TTC549 (cell line): ENCODE results near the gene AXIN1.
"Not testable (repeated sequence)": the region's sequence is repeated elsewhere in the genome, so short reads cannot be mapped to it uniquely, and the experiment has no call there.

ENCODE experiments used
- FAIRE-seq: peaks from 2 replicates; lab custom pipeline; 2012; peaks lifted over from hg19 to GRCh38; lab: Jason Lieb, UNC

AXIN1 gene

DNA sequence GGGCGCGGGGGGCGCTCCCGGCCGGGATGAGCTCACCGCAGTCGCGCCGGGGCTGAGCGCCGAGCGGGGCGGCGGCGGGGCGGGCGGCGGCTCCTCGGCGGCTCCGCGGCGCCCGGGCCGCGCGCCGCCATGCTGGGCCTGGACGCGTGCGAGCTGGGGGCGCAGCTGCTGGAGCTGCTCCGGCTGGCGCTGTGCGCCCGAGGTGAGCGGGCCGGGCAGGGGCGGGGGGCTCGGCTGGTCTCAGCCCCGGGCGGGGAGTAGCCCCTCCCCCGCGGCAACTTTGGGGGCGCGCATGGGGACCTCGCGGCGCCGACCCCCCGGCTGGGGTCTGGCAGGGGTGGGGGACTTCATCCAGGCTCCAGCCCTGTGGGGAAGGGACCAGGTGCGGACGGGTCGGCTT lies 72.0 kb downstream of the AXIN1 start, which contains the start of gene ARHGDIG:
Gene ARHGDIG, plus strand, starts transcription at position 40 of the 400 bp plus-strand sequence. Its CDS starts 90 bp downstream, at position 130.
- FAIRE-seq, result no peak

- FAIRE-seq, result no peak
Observed at GRCh38 chr16:280005-280460, 72.5 kb downstream of the AXIN1 start.

DNA sequence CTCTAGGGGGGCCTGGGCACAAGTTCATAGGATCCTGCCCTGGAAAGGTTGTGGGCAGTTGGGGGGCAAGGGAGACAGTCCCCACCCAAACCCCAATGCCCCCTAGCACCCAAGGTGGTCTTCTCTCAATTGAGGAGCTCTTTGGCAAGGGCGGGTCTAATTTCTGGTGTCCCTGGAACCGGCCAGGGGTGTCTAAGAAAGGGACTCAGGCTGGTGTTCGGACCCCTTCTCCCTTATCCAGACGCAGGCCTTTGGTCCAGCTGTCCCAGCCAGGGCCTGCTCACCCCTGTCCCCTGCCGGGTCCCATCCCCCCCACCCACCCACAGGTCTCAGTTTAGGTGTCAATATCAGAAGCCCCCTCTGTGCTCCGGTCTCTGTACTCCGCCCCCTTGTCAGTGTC lies 73.0 kb downstream of the AXIN1 start:
- FAIRE-seq, result no peak

GRCh38 chr16:278863-279366 lies 73.6 kb downstream of the AXIN1 start:
- FAIRE-seq, result no peak

DNA sequence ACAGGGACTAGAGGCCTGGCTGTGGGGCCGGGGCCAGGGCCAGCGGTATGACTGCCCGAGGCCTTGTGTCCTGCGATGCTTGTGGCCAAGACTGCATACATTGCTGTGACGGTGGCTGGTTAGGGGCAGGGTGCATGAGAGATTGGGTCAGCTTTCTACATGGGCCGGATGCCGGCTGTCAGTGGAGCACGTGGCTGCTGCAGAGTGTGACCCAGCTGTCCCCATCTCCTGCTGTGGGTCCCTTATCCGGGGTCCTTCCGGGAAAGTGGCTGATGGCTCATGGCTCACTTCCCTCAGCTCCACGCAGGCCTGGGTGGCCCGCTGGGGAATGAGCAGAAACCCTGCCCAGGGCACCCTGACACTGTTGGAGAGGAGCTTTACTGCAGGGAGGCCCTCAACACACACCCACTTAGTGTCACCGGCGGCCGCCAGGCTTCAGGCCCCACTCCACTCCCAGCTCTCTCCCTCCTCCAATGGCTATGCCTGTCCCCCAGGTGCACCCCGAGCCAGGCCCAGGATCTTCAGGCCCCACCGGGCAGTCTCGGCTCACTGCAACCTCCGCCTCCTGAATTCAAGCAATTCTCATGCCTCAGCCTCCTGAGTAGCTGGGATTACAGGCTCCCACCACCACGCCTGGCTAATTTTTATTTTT lies 76.0 kb downstream of the AXIN1 start:
- FAIRE-seq, result no peak

- no peak for FAIRE-seq
Observed at GRCh38 chr16:275786-276232, 76.7 kb downstream of the AXIN1 start, which contains the start of gene RGS11. RGS11 (minus strand) TSS chr16:275944; CDS start chr16:275911, 33 bp downstream.

DNA sequence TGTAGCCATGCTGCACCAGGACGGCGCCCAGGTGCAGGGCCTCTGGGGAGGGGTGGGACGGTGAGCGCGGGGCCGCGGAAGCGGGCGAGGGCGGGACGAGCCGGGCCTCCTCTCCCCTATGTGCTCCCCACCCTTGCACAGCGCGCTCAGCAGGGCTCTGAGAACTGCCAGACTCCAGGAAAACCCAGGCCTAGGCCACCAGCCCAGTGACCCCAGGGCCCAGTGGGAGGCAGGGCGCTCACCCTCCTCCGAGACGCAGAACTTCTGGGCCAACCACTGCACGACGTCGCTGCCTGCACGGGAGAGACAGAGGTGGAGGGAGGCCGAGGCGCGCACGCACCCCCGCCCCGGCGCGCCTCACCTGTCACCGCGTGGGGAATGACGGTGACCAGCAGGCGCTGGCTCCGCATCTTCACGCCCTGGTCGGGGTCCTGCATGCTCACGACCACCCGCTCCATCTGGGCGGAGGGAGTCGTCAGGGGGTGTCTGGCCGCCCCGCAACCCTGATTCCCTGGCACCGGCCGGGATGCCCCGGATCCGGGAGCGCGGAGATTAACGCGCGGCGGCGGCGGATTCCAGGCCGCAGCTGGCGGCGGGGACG lies 77.4 kb downstream of the AXIN1 start:
- FAIRE-seq, result no peak

- FAIRE-seq, result no peak
Observed at GRCh38 chr16:273547-274421, 78.7 kb downstream of the AXIN1 start.

DNA sequence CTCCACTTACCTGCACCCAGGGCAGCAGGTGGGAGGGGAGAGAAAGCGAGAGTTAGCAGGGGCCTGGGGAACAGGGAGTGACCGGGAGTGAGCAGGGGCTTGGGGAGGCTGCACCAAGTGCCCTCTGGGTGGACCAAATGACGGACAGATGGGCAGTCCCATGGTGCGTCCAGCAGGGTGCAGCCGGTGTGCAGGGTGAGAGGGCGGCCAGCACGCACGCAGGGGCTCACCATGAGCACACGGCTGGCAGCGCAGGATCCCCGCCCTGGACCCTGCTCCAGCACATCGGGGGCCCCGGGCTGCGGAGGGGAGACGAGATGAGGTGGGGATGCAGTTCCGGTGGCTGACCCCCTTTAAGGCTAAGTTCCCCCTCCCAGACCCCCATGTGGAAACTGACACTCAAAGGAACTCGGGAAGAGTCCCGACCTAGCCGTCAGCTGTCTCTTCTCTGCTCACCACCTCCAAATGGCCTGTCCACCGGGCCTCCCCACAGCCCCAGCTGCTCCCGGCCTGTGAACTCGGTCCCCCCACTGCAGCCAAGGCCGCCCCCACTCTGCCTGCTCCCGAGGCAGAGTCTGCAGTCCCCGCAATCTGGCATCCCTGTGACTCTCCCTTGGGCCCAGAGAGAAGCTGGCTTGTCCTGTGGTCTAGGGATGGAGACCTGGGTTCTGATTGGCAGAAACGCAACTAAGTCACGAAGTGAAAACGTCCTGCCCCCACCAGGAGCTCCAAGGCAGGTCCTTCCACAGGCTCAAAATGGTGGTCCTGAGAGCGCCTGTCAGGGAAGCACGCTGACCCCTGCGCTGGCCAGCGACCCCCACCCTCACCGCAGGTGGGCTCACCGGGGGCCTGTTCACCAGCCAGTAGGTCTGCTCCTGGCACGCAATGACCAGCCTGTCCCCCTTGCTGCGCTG lies 79.6 kb downstream of the AXIN1 start:
- no peak for FAIRE-seq

- no peak for FAIRE-seq
Observed at GRCh38 chr16:270381-271255, 81.9 kb downstream of the AXIN1 start.

- no peak for FAIRE-seq
Observed at GRCh38 chr16:269061-269796, 83.3 kb downstream of the AXIN1 start.

GRCh38 chr16:268141-269053 lies 84.1 kb downstream of the AXIN1 start:
- FAIRE-seq, result no peak

DNA sequence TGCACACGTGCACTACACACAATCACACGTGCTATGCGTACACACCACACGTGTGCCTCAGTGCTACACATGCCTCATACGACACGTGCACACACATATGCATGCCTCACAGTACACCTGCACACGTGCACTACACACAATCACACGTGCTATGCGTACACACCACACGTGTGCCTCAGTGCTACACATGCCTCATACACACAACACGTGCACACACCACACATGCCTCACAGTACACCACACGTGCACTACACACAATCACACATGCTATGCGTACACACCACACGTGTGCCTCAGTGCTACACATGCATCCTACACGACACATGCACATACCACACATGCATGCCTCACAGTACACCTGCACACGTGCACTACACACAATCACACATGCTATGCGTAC lies 85.0 kb downstream of the AXIN1 start:
- not testable (repeated sequence) for FAIRE-seq

DNA sequence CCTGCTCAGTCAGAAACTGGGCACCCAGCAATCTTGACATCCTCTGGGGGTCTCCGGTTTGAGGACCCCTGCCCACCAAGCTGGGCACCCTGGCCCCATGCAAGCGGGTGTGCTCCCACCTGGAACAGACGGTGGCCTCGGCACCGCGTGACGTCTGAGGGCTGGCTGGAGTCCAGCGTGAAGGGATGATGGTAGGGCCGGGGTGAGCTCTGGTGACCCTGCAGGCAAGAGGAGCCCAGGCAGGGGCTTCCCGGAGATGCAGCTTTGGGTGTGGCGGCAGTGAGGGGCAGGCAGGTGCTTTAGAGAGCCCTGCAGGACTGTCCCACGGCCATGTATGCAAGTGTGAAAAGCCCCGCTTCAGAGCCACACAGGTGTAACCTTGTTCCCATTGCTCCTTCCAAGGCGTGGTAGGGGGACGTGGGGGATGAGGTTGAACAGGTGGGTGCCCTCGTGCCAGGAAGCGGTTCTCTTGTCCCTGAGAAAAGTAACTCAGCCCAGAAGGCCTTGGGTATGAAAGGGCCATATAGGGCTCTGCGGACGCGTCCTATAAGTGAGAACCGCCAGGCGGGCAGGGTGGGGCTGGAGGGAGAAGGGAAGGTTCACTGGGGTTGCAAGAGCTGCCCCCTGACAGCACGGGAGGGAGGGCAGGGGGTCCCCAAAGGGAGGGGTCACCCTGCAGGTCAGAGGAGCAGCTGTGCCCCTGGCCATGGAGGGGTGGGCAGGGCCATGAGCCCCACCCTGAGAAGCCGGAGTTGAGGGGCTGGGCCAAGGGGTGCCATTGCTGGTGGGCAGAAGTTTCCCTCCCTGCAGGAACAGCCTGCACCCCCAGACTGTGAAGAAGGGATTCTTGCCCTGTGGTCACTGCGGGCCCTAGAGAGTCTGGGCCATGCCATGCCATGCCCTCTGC lies 86.0 kb downstream of the AXIN1 start:
- no peak for FAIRE-seq

GRCh38 chr16:265711-266110 lies 86.8 kb downstream of the AXIN1 start:
- FAIRE-seq, result no peak

GRCh38 chr16:265002-265529 lies 87.5 kb downstream of the AXIN1 start:
- no peak for FAIRE-seq

GRCh38 chr16:264440-264951 lies 88.0 kb downstream of the AXIN1 start:
- FAIRE-seq, result no peak
